Stimulated activated CD4-positive, alpha-beta T cell treated with anti-CD3 and anti-CD28 coated beads, Interleukin-15, amount 100 ng/mL, for 24 hours (primary cell): Measurements from ENCODE around the gene SLC25A47.
A peak's percentile ranks its signal among the peaks of the same experiment; 100 is the strongest.
"Not testable (repeated sequence)": the region's sequence is repeated elsewhere in the genome, so short reads cannot be mapped to it uniquely, and the experiment has no call there.

Experiments
- DNase-seq: peaks from one replicate; pipeline ENCODE4 v3.0.0-alpha.2; 2020

SLC25A47 gene

DNA sequence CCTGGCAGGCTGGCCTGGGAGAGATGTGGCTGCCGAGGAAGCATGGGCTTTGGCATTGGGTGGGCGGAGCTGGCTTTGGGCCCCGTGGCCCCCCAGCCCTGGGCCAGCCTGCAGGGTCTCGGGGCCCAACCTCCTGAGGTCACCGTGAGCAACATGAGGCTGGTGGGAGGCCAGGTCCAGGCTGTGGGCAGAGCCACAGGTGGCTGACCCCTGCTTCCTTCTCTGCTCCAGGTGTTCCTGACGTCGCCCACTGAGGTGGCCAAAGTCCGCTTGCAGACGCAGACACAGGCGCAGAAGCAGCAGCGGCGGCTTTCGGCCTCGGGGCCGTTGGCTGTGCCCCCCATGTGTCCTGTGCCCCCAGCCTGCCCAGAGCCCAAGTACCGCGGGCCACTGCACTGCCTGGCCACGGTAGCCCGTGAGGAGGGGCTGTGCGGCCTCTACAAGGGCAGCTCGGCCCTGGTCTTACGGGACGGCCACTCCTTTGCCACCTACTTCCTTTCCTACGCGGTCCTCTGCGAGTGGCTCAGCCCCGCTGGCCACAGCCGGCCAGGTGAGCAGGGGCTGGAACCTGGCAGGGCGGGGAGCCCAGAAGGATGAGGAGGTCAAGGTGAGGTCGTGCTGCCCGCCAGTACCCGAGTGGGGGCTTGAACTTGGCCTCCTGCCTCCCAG, 5.5 kb downstream of the SLC25A47 start:
- DNase-seq: no peak

DNA sequence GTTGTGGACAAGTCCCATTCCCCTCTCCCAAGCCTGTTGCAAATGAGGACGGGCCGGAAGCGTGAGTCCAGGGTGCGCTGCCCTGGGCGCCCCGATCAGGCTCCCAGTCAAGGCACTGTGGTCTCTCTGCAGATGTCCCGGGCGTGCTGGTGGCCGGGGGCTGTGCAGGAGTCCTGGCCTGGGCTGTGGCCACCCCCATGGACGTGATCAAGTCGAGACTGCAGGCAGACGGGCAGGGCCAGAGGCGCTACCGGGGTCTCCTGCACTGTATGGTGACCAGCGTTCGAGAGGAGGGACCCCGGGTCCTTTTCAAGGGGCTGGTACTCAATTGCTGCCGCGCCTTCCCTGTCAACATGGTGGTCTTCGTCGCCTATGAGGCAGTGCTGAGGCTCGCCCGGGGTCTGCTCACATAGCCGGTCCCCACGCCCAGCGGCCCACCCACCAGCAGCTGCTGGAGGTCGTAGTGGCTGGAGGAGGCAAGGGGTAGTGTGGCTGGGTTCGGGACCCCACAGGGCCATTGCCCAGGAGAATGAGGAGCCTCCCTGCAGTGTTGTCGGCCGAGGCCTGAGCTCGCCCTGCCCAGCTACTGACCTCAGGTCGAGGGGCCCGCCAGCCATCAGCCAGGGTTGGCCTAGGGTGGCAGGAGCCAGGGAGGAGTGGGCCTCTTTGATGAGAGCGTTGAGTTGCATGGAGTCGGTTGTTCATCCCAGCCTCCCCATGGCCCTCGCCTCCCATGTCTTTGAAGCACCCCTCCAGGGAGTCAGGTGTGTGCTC, 6.3 kb downstream of the SLC25A47 start:
- DNase-seq: no peak

- DNase-seq: no peak
Observed at GRCh38 chr14:100330007-100330344, 6.8 kb downstream of the SLC25A47 start.

- no peak for DNase-seq
Observed at GRCh38 chr14:100330388-100330931, 7.3 kb downstream of the SLC25A47 start.

DNA sequence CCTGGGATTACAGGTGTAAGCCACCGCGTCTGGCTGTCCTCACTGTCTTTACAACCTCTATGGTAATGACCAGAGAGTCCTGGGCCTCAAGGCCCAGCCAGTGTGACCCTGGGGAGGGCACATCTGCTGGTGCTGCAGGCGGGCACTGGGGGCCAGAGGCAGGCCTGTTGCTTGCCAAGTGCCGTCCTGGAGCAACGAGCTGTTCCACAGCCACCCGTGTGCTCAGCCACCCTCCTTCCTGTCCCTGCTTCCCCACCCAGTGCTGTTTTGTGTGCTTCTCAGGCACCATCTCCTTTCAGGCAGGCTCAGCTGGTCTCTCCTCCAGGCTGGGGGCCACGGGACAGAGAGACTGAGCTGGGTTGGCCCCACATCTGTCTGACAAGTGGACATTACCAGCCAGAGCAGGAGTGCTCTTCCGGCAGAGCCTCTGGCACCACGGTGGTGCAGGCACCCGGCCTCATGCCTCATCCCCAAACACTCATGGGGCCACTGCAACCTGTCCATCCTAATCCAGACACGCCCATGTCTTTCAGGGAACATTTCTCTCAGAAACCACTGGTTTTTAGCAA, 9.0 kb downstream of the SLC25A47 start:
- DNase-seq: no peak

DNA sequence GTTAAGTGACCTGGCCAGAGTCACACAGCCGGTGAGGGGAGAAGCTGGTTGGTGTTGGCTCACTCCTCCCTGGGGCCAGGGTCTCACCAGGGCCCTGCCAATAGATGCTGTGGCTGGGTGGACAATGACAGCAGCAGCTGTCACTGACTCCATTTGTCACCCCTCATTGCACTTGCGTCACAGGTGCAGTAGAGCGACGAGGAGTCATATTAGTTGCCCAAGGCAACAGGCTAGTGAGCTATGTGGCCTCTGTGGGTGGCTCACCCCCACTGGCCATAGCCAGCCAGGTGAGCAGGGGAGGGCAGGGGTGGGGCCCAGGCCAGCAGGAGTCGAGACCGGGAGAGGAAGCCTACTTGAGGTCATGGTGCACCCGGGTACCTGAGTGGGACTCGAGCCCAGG, 9.7 kb downstream of the SLC25A47 start:
- DNase-seq: no peak

GRCh38 chr14:100333311-100333710, 10.2 kb downstream of the SLC25A47 start:
- no peak for DNase-seq

DNA sequence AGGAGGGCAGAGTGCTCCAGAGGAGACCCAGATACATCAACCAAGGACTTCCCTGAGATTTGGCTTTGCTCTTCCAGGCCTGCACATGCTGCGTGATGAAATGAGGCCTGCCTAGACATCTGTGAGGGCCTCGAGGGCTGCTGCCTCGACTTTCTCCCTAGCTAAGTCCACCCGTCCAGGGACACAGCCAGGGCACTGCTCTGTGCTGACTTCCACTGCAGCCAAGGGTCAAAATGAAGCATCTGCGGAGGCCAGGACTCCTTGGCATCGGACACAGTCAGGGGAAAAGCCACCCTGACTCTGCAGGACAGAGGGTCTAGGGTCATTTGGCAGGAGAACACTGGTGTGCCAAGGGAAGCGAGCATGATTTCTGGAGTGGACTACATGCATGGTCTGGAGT, 10.7 kb downstream of the SLC25A47 start:
- DNase-seq: no peak

DNA sequence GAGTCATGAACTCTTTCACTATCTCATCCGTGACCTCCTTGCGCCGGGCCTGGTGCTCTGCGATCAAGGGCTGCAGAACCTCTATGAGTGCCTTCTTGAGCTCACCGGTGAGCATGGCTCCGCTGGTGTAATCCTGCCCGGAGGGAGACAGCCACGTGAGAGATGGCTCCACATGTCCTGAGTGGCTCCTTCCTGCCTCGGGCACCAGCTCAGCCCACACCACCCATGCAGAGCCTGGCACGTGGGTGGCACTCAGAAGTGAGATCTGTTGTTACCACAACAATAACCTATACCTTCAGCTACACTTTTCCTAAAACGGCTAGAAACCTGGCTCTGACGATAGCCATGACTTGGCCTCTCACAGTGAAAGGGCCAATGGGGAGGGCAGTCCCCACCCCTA, 11.8 kb downstream of the SLC25A47 start:
- DNase-seq: no peak

DNA sequence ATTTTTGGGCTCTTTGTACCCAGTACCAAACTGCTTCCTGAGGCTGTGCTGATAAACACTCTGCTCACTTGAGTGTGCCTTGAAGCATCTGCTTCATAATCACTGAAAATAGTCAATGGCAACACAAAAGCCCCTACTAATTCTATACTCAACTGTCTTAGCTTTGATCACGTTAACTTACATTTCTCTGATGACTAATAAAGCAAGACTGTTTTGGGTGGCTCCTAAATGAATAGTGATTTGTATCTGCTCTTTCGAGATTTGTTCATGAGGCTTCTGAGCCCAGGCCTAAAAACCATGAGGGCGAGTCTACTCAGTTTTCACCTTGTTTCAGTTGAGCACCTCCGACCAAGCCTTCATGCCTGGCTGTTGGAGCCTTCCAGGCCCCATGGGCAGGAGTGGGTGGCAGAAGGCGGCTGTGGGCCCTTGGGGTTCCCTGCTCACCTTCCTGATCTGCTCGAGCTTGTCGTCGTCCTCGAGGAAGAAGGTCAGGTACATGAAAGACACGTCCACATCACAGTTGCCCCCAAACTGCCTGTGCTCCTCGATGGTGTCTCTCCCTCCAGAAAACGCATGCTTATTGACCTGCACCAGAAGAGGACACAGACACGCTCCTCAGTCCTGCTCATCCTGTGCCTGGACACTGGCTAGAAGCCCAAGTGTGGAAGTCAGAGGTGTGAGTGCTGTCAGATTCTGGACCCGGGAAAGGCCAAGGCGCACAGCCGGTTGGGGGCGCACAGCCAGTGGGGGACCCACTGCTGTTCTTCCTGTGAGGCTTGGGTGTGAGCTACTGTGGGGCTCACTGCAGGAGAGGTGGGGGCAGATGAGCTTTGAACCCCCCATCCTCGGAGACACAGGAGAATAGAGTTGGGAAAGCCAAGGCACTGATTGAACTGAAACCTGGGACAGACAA, 13.7 kb downstream of the SLC25A47 start:
- no peak for DNase-seq

- DNase-seq: no peak
Observed at GRCh38 chr14:100339766-100340422, 16.8 kb downstream of the SLC25A47 start.

DNA sequence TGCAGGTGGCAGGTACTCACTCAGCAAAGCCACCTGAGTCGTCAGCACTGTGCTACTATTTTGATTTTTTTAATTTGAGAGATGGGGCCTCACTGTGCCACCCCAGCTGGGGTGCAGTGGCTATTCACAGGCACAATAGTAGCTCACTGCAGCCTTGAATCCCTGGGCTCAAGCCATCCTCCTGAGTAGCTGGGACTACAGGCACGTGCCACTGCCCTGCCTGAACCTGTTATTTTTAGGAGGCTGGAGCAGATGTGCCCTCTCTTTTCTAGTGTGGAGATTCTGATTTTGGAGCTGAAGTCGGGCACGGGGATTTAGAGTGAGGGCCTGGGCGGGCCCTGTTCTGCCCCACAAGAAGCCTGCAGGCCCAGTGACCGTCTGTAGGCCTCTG, 17.3 kb downstream of the SLC25A47 start:
- no peak for DNase-seq

- DNase-seq: peak; percentile 31
Observed at GRCh38 chr14:100341301-100342031, 18.3 kb downstream of the SLC25A47 start.

- DNase-seq: no peak
Observed at GRCh38 chr14:100342195-100342594, 19.1 kb downstream of the SLC25A47 start.

GRCh38 chr14:100342826-100343225, 19.7 kb downstream of the SLC25A47 start:
- DNase-seq: not testable (repeated sequence)

- not testable (repeated sequence) for DNase-seq
Observed at GRCh38 chr14:100344657-100345056, 21.5 kb downstream of the SLC25A47 start.

DNA sequence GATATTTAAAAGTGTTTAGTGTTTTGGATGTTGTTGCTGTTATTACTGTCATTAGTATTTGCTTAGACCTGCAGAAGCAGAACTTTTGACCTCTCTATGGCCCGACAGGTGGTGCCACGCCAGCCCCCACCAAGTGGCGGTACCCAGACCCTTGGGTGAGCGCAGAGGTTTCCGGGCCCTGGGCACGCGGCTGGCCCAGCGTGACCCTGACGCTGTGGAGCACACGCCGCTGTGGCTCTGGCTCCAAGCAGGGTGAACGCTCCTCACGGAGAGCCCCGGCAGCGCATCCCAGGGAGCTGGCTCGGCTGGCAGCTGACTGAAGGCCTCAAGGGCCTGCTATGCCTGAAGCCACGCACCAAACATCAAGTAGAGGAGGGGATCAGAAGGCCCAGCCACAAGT, 22.6 kb downstream of the SLC25A47 start:
- DNase-seq: no peak

DNA sequence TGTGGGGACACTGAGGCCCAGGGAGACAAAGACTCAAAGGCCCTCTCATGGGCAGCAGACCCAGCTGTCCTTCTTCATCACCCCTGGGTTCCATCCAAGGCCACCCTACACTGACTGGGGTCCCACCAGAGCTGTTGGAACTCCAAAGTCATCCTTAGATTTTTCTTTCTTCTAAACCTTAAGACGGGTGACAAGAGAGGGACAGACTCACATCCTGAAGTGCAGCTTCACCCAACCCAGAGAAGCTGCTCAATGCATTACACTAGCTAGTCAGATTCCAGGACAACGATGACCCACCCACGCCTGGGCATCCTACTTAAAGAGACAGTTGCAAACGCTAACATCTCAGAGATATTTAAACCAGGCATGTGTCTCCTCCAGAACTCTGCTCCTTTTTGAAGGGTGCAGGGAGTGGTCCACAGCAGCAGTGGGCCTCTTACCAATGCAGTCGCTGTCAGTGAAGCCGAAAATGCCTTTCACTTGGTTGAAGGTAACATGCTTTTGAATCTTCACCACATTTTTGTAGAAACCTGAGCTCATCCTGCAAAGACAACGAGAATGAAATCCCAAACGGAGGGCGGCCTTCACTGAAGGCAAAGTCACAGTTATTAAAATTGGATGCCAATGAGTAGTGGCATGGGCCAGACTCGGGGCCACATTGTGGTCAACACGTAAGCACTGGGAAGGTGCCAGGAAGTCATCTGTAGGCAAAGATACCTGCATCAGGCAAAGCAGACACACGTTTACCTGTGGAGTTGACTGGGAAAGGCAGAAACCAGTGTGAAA, 23.4 kb downstream of the SLC25A47 start:
- no peak for DNase-seq

DNA sequence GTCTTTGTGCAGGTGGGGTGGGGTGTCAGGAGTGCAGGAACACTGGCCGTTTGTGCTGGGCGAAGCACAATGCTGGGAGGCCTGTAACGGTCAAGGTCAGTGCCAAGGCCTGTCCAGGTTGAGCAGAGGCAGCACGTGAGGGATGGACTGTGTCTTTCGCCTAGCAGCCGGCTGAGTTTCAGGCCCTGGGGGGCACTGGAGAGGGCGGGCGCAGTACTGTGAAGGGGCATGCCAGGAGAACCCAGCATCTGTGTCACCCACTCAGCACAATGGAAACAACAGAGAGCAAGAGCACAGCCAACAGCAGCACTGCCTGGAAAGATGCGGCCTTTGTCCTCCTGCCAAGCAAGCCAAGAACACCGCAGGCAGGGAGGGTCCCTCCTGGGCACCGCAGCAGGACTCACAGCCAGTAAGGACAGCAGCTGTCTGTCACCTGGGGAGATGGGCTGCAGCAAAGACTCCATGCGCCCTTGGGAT, 25.2 kb downstream of the SLC25A47 start:
- no peak for DNase-seq

GRCh38 chr14:100348784-100349685, 25.9 kb downstream of the SLC25A47 start:
- no peak for DNase-seq
